DND-41 (cell line): Measurements from ENCODE around the gene ATG5.

ENCODE experiments used
- ATAC-seq: fragments of 200-7000 bp; cut with Tn5 transposase; 3 replicates; pipeline ENCODE4 v1.9.1; 2021; ENCODE audit warnings: low read depth; ENCODE audit not compliant: insufficient read depth
- DNase-seq: peaks from one replicate; pipeline ENCODE4 v3.0.0-alpha.2; 2020
- H2AFZ ChIP-seq: 2 replicates; pipeline ENCODE4 v1.6.0; 2012; ENCODE audit warnings: low read depth, low read length
- H3K27ac ChIP-seq: 2 replicates; pipeline ENCODE4 v1.5.1; 2012; ENCODE audit warnings: low read length, inconsistent platforms
- H3K27me3 ChIP-seq: fragments of 200-600 bp; sonication (generic); 2 replicates; pipeline ENCODE4 v1.6.0; 2012; ENCODE audit warnings: low read length, mild to moderate bottlenecking, inconsistent platforms; ENCODE audit not compliant: insufficient read depth, poor library complexity
- H3K36me3 ChIP-seq: 2 replicates; pipeline ENCODE4 v1.5.1; 2012; ENCODE audit warnings: low read length, inconsistent platforms; ENCODE audit not compliant: insufficient read depth
- H3K4me1 ChIP-seq: 2 replicates; pipeline ENCODE4 v1.5.1; 2012; ENCODE audit warnings: mild to moderate bottlenecking, low read length; ENCODE audit not compliant: insufficient read depth
- H3K4me2 ChIP-seq: 2 replicates; pipeline ENCODE4 v1.6.0; 2012; ENCODE audit warnings: mild to moderate bottlenecking, moderate library complexity, low read length, inconsistent platforms; ENCODE audit not compliant: insufficient read depth
- H3K4me3 ChIP-seq, 2 experiments: fragments of 200-600 bp in 1 of 2; shearing (Covaris generic) in 1 of 2; 2 replicates each; pipeline ENCODE4 v1.5.1; 2012 to 2016; ENCODE audit warnings: inconsistent platforms in 2 of 2, low read length in 2 of 2, mild to moderate bottlenecking in 2 of 2, low read depth in 1 of 2, moderate library complexity in 1 of 2
- H3K79me2 ChIP-seq: 2 replicates; pipeline ENCODE4 v1.6.0; 2012; ENCODE audit warnings: low read length, inconsistent platforms; ENCODE audit not compliant: insufficient read depth
- H3K9ac ChIP-seq: 2 replicates; pipeline ENCODE4 v1.6.0; 2012; ENCODE audit warnings: low read depth, mild to moderate bottlenecking, inconsistent platforms, low read length, moderate library complexity
- H3K9me3 ChIP-seq: 2 replicates; pipeline ENCODE4 v1.5.1; 2012; ENCODE audit warnings: low read length, moderate library complexity, mild to moderate bottlenecking, inconsistent platforms; ENCODE audit not compliant: insufficient read depth, severe bottlenecking
- H4K20me1 ChIP-seq: 2 replicates; pipeline ENCODE4 v1.6.0; 2012; ENCODE audit warnings: low read length; ENCODE audit not compliant: insufficient read depth
- CTCF ChIP-seq: IDR thresholded peaks from 2 replicates; pipeline ENCODE4 v1.5.1; 2012; ENCODE audit warnings: borderline replicate concordance, low read length, moderate library complexity, mild to moderate bottlenecking; ENCODE audit not compliant: poor library complexity, severe bottlenecking; ENCODE audit errors: extremely low read depth
- EZH2 ChIP-seq: IDR thresholded peaks from 3 replicates; pipeline ENCODE4 v1.6.1; 2012; ENCODE audit warnings: borderline replicate concordance, low read depth, mild to moderate bottlenecking, moderate library complexity, low read length, inconsistent platforms; ENCODE audit not compliant: severe bottlenecking

Gene ATG5

DNA sequence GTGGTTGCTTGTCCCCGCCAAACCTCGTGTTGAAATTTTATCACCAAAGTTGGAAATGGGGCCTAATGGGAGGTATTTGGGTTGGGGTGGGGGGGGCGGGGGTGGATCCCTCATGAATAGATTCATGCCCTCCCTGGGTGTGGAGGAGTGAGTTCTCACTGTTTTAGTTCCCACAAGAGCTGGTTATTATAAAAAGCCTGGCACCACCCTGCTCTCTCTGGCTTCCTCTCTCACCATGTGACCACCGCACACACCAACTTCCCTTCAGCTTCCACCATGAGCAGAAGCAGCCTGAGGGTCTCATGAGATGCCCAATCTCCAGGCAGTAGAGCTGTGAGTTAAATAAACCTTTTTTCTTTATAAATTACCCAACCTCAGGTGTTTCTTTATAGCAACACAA, 128.1 kb downstream of the ATG5 start:
- Histone ChIP-seq H3K79me2 (no peaks in the 10 kb centered on the region), H3K4me3 (no peak overlapping the region), H3K4me1 (peaks cover 19% of the 10 kb centered on the region), H3K27me3 (no peaks in the 10 kb centered on the region), H4K20me1 (no peaks in the 10 kb centered on the region), H3K9me3 (no peaks in the 10 kb centered on the region), H3K36me3 (peaks cover 42% of the 10 kb centered on the region), H3K9ac (no peak overlapping the region), H3K27ac (no peak overlapping the region), H2AFZ (no peak overlapping the region), H3K4me2 (no peak overlapping the region)
- peak; percentile 71; the same call in 2 of the 3 replicates for ATAC-seq
- TF ChIP-seq CTCF = no peak
- TF ChIP-seq EZH2 = no peak
- DNase-seq = peak; percentile 21

DNA sequence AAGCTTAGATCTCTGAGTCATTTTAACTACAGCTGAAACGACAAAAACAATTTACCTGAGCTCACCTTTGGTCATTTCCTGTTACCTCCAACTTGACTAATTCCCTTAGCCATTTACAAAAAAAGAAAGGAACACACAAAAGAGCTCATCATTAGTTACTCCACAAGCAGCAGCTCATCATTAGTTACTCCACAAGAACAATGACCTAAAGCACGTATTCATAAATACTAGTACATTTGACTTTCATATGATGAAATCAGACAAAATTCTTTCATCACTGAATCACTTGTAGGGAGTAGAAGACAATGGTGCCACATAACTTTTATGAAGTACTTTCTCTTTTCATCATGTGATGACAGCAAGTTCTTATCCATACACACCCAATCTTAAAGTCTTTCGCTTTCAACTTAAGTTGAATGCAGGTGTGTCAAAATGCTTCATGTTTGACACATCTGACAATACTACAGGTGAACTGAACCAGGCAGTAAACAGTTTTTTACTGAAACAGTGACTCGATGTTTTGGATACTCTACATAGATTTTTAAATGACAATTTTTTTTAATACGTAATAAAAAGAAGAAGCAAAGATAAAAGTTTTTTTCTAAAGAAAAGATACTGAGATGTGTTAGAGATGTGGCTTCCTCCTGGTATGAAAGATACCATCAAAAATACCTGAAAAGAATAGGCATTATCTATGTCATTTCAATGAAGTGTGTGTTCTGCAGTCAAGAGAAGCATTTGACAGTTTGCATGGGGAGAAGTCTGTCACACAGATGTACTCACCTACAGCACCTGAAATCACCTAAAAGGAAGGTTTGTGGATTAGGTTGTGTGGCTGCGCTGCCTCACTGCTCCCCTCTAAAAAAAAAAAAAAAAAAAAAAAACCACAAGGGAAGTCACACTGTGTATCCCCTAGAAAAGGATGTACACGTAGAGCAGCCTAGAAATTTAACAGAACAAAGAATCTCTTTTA, 130.3 kb downstream of the ATG5 start:
- no peaks in the 10 kb centered on the region for H3K27me3 ChIP-seq
- H3K79me2 ChIP-seq = no peaks in the 10 kb centered on the region
- peaks cover 27% of the 10 kb centered on the region for H3K36me3 ChIP-seq
- H3K4me2 ChIP-seq = no peak overlapping the region
- no peaks in the 10 kb centered on the region for H3K9me3 ChIP-seq
- no peak overlapping the region for H3K9ac ChIP-seq
- H3K4me3 ChIP-seq = no peak overlapping the region
- H3K4me1 ChIP-seq = peaks cover 19% of the 10 kb centered on the region
- DNase-seq (no peak), ATAC-seq (peak; percentile 55; the same call in 2 of the 3 replicates)
- H4K20me1 ChIP-seq = no peaks in the 10 kb centered on the region
- peak overlapping the region; percentile 30; the same call in 1 of the 2 replicates for H3K27ac ChIP-seq
- no peak for TF ChIP-seq CTCF
- no peak for TF ChIP-seq EZH2
- no peak overlapping the region for H2AFZ ChIP-seq

DNA sequence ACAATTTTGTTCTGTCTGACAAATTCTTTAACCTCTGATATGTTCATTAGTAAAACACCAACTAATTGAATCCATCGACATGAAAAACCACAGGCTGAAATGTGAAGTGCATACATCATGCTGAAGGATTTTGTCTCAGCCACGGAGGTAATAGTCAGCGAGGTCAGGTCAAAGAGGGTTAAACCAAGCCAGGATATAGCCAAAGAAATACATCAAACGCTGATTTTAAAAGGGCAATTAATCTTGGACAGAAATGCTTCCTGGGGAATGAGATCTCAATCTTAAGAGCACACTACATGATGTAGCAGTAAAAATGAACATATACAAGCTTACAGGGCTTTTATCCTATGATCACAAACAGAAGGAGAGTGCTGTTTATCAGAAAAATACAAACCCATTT, 132.7 kb downstream of the ATG5 start:
- Histone ChIP-seq H3K27ac (no peak overlapping the region), H3K9ac (no peak overlapping the region), H3K36me3 (peaks cover 17% of the 10 kb centered on the region), H3K9me3 (no peaks in the 10 kb centered on the region), H3K27me3 (no peaks in the 10 kb centered on the region), H2AFZ (no peak overlapping the region), H3K4me2 (no peak overlapping the region), H3K79me2 (no peaks in the 10 kb centered on the region), H3K4me1 (peaks cover 24% of the 10 kb centered on the region), H4K20me1 (no peaks in the 10 kb centered on the region), H3K4me3 (no peak overlapping the region)
- no peak for DNase-seq
- TF ChIP-seq CTCF = no peak
- TF ChIP-seq EZH2 = no peak
- no peak for ATAC-seq
